ENCODE data around the gene KCNQ4. TPM values are rescaled to one million over a fixed set of nuclear protein-coding genes. Genes with fewer than 3 reads are reported as not detected.

KCNQ4 gene
- total and polyA plus RNA-seq, 2 of the 13 experiments (the other 11 are each of a cell fraction or from before 2014, with no cell fraction given), result 0.02 to 0.09 TPM

- H3K4me3 ChIP-seq (replicated peaks in 1 of 3; ENCODE audit: insufficient read depth in 1 of 3, low read depth in 2 of 3, low read length in 3 of 3), result no peak overlapping the region
- no peak for ATAC-seq
- peaks cover 0 to 6% of the 10 kb centered on the region in 2 experiments; a peak in 1 of 5 replicates for H3K27me3 ChIP-seq (ENCODE audit: control insufficient read depth in 1 of 2, insufficient read depth in 2 of 2, low read length in 2 of 2)
- no peaks in the 10 kb centered on the region for H3K79me2 ChIP-seq (ENCODE audit: insufficient read depth, low read length)
- H4K20me1 ChIP-seq (ENCODE audit: insufficient read depth, low read length), result no peaks in the 10 kb centered on the region
- H3K9me3 ChIP-seq (ENCODE audit: low read length), result no peaks in the 10 kb centered on the region
- POLR2A ChIA-PET, result no interaction called here
- no peak overlapping the region for H3K27ac ChIP-seq (ENCODE audit: extremely low read length, insufficient read depth, low read length)
- DNase-seq (ENCODE audit: low spot score), result no peak
- FAIRE-seq, result no peak
- TF ChIP-seq TBX3 (IDR thresholded peaks at IDR 0.05; ENCODE audit: borderline replicate concordance) (no peak), ZNF33A (CRISPR knock-in tag; IDR thresholded peaks at IDR 0.05; ENCODE audit: borderline replicate concordance) (no peak), RARG (CRISPR knock-in tag; IDR thresholded peaks at IDR 0.05; ENCODE audit: low read depth) (no peak)
- intact Hi-C loops (cut with micrococcal nuclease; ENCODE audit: unreplicated experiment), result no loop called here
- H3K4me1 ChIP-seq (ENCODE audit: insufficient read depth, low read length), result peaks cover 9% of the 10 kb centered on the region; the same call in 1 of the 2 replicates
- in situ Hi-C loops (cut with HindIII; ENCODE audit: extremely low pct_ligation_motif_present, low pct_unique_long_range_greater_than_20kb), result loop anchor here (10.0 kb wide), 1 partner anchor 211 kb away; no protein-coding TSS in a partner anchor
- H3K4me2 ChIP-seq (ENCODE audit: low read depth, low read length), result no peak overlapping the region
- no peak overlapping the region for H2AFZ ChIP-seq (ENCODE audit: low read length)
- H3K9ac ChIP-seq (ENCODE audit: insufficient read depth, low read depth, low read length), result no peak overlapping the region
- BruUV-seq (replicated peaks), result no TSS peak
- no peaks in the 10 kb centered on the region for H3K36me3 ChIP-seq (replicated peaks in 1 of 2; ENCODE audit: control insufficient read depth in 1 of 2, insufficient read depth in 2 of 2, low read length in 2 of 2)
- CTCF ChIA-PET (ENCODE audit: low intra/inter-chr PET ratio, low total read pairs), result no interaction called here
- WGBS (ENCODE audit: low lambda C conversion rate), result 38% methylated on average over 4 of the region's 4 CpGs
Measured at GRCh38 chr1:40836283-40836682, 52.7 kb downstream of the KCNQ4 start.

GRCh38 chr1:40837601-40838000 is 54.0 kb downstream of the KCNQ4 start:
- CTCF ChIA-PET (ENCODE audit: low intra/inter-chr PET ratio, low total read pairs), result no interaction called here
- Histone ChIP-seq H3K4me2 (ENCODE audit: low read depth, low read length) (no peak overlapping the region), H3K4me1 (ENCODE audit: insufficient read depth, low read length) (peaks cover 9% of the 10 kb centered on the region; the same call in 1 of the 2 replicates), H3K27ac (ENCODE audit: extremely low read length, insufficient read depth, low read length) (no peak overlapping the region), H2AFZ (ENCODE audit: low read length) (no peak overlapping the region), H3K9ac (ENCODE audit: insufficient read depth, low read depth, low read length) (no peak overlapping the region), H3K36me3 (replicated peaks in 1 of 2; ENCODE audit: control insufficient read depth in 1 of 2, insufficient read depth in 2 of 2, low read length in 2 of 2) (no peaks in the 10 kb centered on the region), H3K79me2 (ENCODE audit: insufficient read depth, low read length) (no peaks in the 10 kb centered on the region), H3K9me3 (ENCODE audit: low read length) (no peaks in the 10 kb centered on the region; the same call in 1 of the 2 replicates), H4K20me1 (ENCODE audit: insufficient read depth, low read length) (no peaks in the 10 kb centered on the region), H3K4me3 (replicated peaks in 1 of 3; ENCODE audit: insufficient read depth in 1 of 3, low read depth in 2 of 3, low read length in 3 of 3) (no peak overlapping the region), H3K27me3 (ENCODE audit: control insufficient read depth in 1 of 2, insufficient read depth in 2 of 2, low read length in 2 of 2) (peaks cover 0 to 6% of the 10 kb centered on the region in 2 experiments; a peak in 1 of 5 replicates)
- intact Hi-C loops (cut with micrococcal nuclease; ENCODE audit: unreplicated experiment) (no loop called here), in situ Hi-C loops (cut with HindIII; ENCODE audit: extremely low pct_ligation_motif_present, low pct_unique_long_range_greater_than_20kb) (loop anchor here (10.0 kb wide), 1 partner anchor 213 kb away; no protein-coding TSS in a partner anchor)
- POLR2A ChIA-PET, result interaction anchor here (0.6 kb wide), 1 partner anchor 123 kb away, joined by 4 read pairs; no protein-coding TSS in a partner anchor
- WGBS (ENCODE audit: low lambda C conversion rate), result 84% methylated on average over 22 of the region's 24 CpGs
- FAIRE-seq (no peak), DNase-seq (ENCODE audit: low spot score) (no peak), ATAC-seq (no peak)
- BruUV-seq (replicated peaks), result no TSS peak
- TF ChIP-seq ZNF225 (CRISPR knock-in tag; IDR thresholded peaks at IDR 0.05) (no peak), MXD1 (CRISPR knock-in tag; IDR thresholded peaks at IDR 0.05) (no peak), ZNF790 (CRISPR knock-in tag; IDR thresholded peaks at IDR 0.05; ENCODE audit: borderline replicate concordance) (no peak), XBP1 (CRISPR knock-in tag; IDR thresholded peaks at IDR 0.05) (no peak), TBX2 (CRISPR knock-in tag; IDR thresholded peaks at IDR 0.05; ENCODE audit: borderline replicate concordance) (no peak), ZKSCAN8 (CRISPR knock-in tag; IDR thresholded peaks at IDR 0.05; ENCODE audit: borderline replicate concordance) (no peak), ZNF784 (CRISPR knock-in tag; IDR thresholded peaks at IDR 0.05; ENCODE audit: borderline replicate concordance) (no peak), ZNF543 (CRISPR knock-in tag; IDR thresholded peaks at IDR 0.05) (no peak), RFX1 (IDR thresholded peaks at IDR 0.05) (no peak), IKZF4 (CRISPR knock-in tag; IDR thresholded peaks at IDR 0.05; ENCODE audit: borderline replicate concordance, low read depth, not compliant biosample characterization) (no peak), THAP8 (CRISPR knock-in tag; IDR thresholded peaks at IDR 0.05; ENCODE audit: borderline replicate concordance) (no peak), ZNF292 (CRISPR knock-in tag; IDR thresholded peaks at IDR 0.05; ENCODE audit: borderline replicate concordance, low read depth) (no peak), DR1 (CRISPR knock-in tag; IDR thresholded peaks at IDR 0.05) (no peak), ZNF30 (CRISPR knock-in tag; IDR thresholded peaks at IDR 0.05) (no peak), ZNF253 (CRISPR knock-in tag; IDR thresholded peaks at IDR 0.05; ENCODE audit: borderline replicate concordance) (no peak)

Measured in HepG2 (cell line).